Fibroblast of skin of left biceps (primary cell): Measurements from ENCODE around the gene ALDH1A1.

ENCODE experiments used
- DNase-seq, 2 experiments: peaks; one replicate each; pipeline ENCODE4 v3.0.0-alpha.2; 2013; ENCODE audit warnings: low read depth in 2 of 2

The ALDH1A1 gene

GRCh38 chr9:72917892-72918509 is 34.9 kb downstream of the ALDH1A1 start:
- no peak for DNase-seq

DNA sequence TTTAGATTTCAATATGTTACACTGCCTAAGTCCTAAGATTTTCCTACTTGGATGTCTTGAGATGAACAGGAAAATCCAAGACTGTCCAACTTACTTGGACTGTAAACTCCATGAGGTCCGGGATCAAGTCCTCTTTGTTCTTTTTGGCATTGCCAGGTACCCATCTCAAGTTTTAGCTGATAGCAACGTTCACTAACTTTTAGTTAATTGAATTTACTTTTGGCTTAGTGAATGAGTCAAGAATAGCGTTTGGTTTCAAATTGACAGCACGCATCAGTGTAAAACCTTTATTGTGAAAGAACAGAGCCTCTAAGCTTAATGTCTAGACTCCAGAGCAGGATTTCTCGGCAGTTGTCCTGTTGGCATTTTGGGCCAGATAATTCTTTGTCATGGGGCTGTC is 37.2 kb downstream of the ALDH1A1 start:
- DNase-seq: no peak

- no peak for DNase-seq
Observed at GRCh38 chr9:72914750-72915149, 38.1 kb downstream of the ALDH1A1 start.

- DNase-seq: no peak
Observed at GRCh38 chr9:72913382-72914009, 39.4 kb downstream of the ALDH1A1 start.

DNA sequence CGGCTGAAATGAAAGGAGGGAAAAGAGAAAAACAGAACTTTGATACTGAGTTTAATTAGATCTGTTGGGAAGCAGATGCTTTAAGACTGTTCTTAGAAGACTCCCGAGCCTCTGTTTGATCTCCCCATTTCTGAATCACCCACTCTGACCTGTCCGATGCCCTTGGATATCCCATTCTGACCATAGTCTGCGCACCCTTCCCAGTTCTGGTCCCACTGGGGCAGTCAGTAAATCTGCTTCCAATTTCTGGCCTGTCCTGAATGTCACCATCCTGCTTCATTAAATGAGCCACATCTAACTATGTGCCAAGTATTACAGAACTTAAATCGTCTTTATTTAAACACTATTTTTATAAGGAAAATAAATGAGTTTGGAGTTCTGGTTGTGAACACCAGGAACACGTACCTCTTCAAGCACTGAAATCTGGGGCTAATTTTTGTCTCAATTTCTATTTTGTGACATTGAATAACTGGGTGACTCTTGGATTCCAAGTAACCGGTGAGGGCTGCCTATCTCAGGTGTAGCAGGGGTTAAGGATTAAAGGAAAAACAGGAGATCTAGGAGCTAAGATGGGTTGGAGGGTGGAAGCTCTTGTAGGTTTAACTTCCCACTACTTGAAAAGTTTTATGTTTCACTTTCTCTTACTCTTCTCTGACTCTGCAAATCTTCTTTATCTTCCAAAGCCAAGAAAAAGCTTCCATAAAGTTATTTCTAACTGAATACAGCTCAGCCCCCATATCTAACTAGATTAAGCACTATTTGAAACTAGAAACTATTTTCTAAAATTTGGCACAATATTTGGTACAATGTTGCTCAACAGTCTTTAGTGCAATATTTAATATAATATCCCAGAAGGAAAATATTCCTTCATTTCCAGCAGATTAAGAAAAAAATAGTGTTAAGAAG is 40.1 kb downstream of the ALDH1A1 start:
- no peak for DNase-seq

DNA sequence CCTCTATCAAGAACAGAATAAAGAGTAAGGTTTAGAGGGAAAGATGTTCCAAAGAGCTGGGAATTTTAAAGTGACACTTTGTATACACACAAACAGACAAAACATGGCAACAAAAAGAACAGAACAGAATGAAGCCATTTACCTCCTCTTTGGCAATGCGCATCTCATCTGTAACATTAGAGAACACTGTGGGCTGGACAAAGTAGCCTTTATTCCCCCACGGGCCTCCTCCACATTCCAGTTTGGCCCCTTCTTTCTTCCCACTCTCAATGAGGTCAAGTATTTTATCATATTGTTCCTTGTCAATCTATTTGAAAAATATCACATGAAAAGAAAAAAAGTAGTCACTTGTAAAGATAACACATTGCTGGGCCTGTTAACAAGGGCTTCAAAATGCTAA is 41.0 kb downstream of the ALDH1A1 start:
- no peak for DNase-seq

- no peak for DNase-seq
Observed at GRCh38 chr9:72911247-72911775, 41.5 kb downstream of the ALDH1A1 start.

DNA sequence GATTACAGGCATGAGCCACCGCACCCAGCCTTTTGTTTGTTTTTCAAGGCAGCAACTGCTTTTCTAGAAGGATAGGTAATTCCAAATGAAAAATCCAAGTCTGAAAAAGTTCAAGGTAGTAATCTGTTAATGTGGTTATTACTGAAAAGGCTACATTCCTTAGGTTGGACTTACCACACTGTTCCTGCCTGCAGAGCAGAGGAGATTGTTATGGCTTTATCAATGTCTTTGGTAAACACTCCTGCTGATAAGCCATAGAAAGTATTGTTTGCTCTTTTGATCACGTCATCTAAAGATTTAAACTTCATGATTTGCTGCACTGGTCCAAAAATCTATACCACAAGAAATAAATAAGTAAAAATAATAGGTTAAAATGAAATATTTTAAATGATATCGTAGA is 43.4 kb downstream of the ALDH1A1 start:
- DNase-seq: no peak

GRCh38 chr9:72907421-72907820 is 45.4 kb downstream of the ALDH1A1 start:
- no peak for DNase-seq

DNA sequence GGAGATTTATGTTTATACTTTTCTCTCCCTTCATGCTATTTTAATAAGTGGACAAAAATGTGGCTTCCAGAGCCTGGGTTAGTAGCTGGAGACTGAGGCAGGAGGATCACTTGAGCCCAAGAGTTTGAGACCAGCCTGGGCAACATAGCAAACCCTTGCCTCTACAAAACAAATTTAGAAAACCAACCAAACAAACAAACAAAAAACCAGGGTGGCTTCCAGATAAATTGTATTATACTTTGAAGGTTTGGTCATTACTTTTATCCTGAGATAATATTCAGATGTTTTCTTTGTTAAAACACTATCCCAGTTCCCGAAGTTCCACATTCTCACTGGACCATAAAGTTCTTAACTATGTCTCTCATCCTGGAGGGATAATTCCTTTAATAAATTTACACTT is 46.0 kb downstream of the ALDH1A1 start:
- DNase-seq: no peak

DNA sequence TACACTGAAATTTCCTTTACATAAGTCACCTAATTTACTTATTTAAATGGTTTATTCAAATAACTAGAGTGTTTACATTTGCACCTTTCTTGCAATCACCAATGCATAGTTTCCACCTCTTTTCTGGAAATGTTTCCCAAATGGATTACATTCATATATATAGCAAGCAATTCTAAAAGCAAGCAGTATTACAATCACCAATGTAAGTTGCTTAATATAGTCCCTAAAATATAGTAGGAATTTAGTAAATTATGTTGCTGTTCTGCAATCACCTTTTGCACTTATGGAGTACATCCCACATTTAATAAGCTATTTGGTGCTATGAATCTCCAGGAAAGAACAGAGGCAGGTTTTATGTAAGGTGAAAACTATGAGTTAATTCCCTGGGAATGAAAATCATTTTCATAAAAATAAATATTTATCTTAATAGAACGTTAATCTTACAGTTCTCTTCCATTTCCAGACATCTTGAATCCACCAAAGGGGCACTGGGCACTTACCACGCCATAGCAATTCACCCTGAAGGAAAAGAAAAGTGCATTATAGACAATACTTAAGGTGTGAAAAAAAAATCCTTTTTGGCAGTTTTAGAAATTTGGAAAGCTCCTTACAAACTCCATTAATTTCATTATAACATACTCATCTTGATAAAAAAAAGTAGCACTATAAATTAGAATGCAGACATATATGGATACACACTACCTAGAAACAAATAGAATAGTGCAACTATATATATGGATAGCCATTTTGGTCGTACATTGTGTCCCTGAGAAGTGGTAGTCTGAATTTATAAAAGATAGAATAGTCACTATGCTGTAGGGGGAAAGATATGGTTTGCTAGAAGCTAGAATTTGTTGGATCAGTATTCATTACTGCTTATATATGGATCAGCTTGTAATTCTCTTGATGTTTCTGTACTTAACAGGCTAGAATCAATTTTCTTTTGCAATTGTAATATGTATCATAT is 47.1 kb downstream of the ALDH1A1 start:
- DNase-seq: no peak

GRCh38 chr9:72904267-72905093 is 48.4 kb downstream of the ALDH1A1 start:
- DNase-seq: no peak

DNA sequence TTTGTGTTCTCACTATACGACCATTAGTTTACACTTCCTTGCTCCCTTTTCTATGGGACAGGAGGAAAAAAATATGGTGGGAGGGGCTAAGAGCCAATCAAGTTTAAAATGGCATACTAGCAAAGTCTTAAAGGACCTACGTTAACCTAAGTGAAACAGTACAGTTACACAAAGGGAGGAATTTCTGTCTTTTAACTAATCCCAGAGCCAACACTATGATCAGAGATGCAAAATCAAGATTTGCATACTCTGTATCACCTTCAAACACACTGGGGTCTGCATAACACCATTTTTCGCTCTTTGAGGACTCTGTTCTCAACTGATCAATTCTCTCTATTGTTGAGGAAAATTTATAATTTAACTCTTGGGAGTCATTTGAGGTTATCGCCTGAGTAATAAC is 49.8 kb downstream of the ALDH1A1 start:
- DNase-seq: no peak

- DNase-seq: no peak
Observed at GRCh38 chr9:72902268-72902667, 50.6 kb downstream of the ALDH1A1 start.

- DNase-seq: no peak
Observed at GRCh38 chr9:72899734-72900477, 52.9 kb downstream of the ALDH1A1 start.

- DNase-seq: no peak
Observed at GRCh38 chr9:72898784-72899733, 53.8 kb downstream of the ALDH1A1 start.

- no peak for DNase-seq
Observed at GRCh38 chr9:72898360-72898759, 54.5 kb downstream of the ALDH1A1 start.

GRCh38 chr9:72897069-72897649 is 55.7 kb downstream of the ALDH1A1 start:
- DNase-seq: no peak
